Measurements from ENCODE around the gene SLC16A5. TPM values are rescaled to one million over a fixed set of nuclear protein-coding genes. Genes with fewer than 3 reads are reported as not detected.

The SLC16A5 gene
- total RNA-seq (2014; rRNA removed): 1.2 and 1.6 TPM in 2 replicates
- Bru-seq, nascent RNA: percentile 27 among the genes with signal in this experiment
- percentile 36 among the genes with signal in this experiment for BruChase-seq, experiment 1, labeled RNA remaining after a 6-hour chase
- percentile 30 among the genes with signal in this experiment for BruChase-seq, experiment 2, labeled RNA remaining after a 2-hour chase
- long read RNA-seq: 0 reads

- no peak within 1 kb of the TSS for H3K9ac ChIP-seq (ENCODE audit: low read length)
- no peak for DNase-seq
- no TSS peak for BruUV-seq (replicated peaks)
These were observed at the start of gene SLC16A5 for GRCh38 chr17:75087558-75088453. Gene SLC16A5, plus strand, starts transcription at chr17:75087954. Its CDS starts 5,683 bp downstream, at chr17:75093637.

GRCh38 chr17:75039238-75039637 is 48.5 kb upstream of the SLC16A5 start:
- H3K27me3 ChIP-seq (ENCODE audit: low read length): no peaks in the 10 kb centered on the region
- POLR2A ChIA-PET (ENCODE audit: unreplicated experiment): no interaction called here
- no peak overlapping the region for H3K4me3 ChIP-seq (ENCODE audit: low read length)
- DNase-seq (no peak), ATAC-seq (no peak)
- 0 out of 2 replicates have a peak, but pooled peaks cover 4% of the 10 kb centered on the region for H3K79me2 ChIP-seq (ENCODE audit: low read length)
- no peak for TF ChIP-seq CTCF (conservative IDR thresholded peaks at IDR 0.05; ENCODE audit: low read depth, low read length)
- no peak for TF ChIP-seq EZH2phosphoT487 (IDR thresholded peaks at IDR 0.05; ENCODE audit: borderline replicate concordance, low read length)
- TF ChIP-seq EZH2 (IDR thresholded peaks at IDR 0.05; ENCODE audit: low read length, unreplicated experiment): no peak
- BruUV-seq (replicated peaks): no TSS peak
- peaks cover 33% of the 10 kb centered on the region for H3K36me3 ChIP-seq (ENCODE audit: low read depth, low read length)
- H3K27ac ChIP-seq (ENCODE audit: low read length): no peak overlapping the region
- intact Hi-C loops (cut with micrococcal nuclease): loop anchor here (10.0 kb wide), 1 partner anchor 166 kb away; the partner anchor contains the start of gene NUP85
- CTCF ChIA-PET: no interaction called here
- no peaks in the 10 kb centered on the region for H4K20me1 ChIP-seq (ENCODE audit: low read length)
- H3K9me3 ChIP-seq (ENCODE audit: low read length): no peaks in the 10 kb centered on the region
- H3K4me2 ChIP-seq (ENCODE audit: low read length): no peak overlapping the region
- no peak overlapping the region for H2AFZ ChIP-seq (ENCODE audit: low read length)
- peaks cover 24% of the 10 kb centered on the region for H3K4me1 ChIP-seq (ENCODE audit: insufficient read depth, low read length)
- H3F3A ChIP-seq (ENCODE audit: low read length, unreplicated experiment): peaks cover 11% of the 10 kb centered on the region
- no peaks in the 10 kb centered on the region for H3K9me2 ChIP-seq (replicated peaks; ENCODE audit: low read length)
- no peak overlapping the region for H3K9ac ChIP-seq (ENCODE audit: low read length)

More at GRCh38 chr17:75087558-75088453, at the start of gene SLC16A5:
- Histone ChIP-seq H2AFZ (ENCODE audit: low read length) (no peak within 1 kb of the TSS; the same call in 1 of the 2 replicates), H3K4me1 (ENCODE audit: insufficient read depth, low read length) (peaks cover 20% of the 10 kb centered on the region), H3F3A (ENCODE audit: low read length, unreplicated experiment) (no peaks in the 10 kb centered on the region), H3K36me3 (ENCODE audit: low read depth, low read length) (no peaks in the 10 kb centered on the region), H3K4me2 (ENCODE audit: low read length) (no peak within 1 kb of the TSS; the same call in 1 of the 2 replicates), H3K27me3 (ENCODE audit: low read length) (no peaks in the 10 kb centered on the region), H4K20me1 (ENCODE audit: low read length) (no peaks in the 10 kb centered on the region), H3K79me2 (ENCODE audit: low read length) (no peaks in the 10 kb centered on the region), H3K27ac (ENCODE audit: low read length) (no peak within 1 kb of the TSS), H3K9me3 (ENCODE audit: low read length) (no peaks in the 10 kb centered on the region), H3K4me3 (ENCODE audit: low read length) (no peak within 1 kb of the TSS), H3K9me2 (replicated peaks; ENCODE audit: low read length) (no peaks in the 10 kb centered on the region)
- intact Hi-C loops (cut with micrococcal nuclease): no loop called here
- no peak for ATAC-seq
- CTCF ChIA-PET: no interaction called here
- TF ChIP-seq EZH2 (IDR thresholded peaks at IDR 0.05; ENCODE audit: low read length, unreplicated experiment) (no peak), EZH2phosphoT487 (IDR thresholded peaks at IDR 0.05; ENCODE audit: borderline replicate concordance, low read length) (no peak), CTCF (conservative IDR thresholded peaks at IDR 0.05; ENCODE audit: low read depth, low read length) (no peak)
- POLR2A ChIA-PET (ENCODE audit: unreplicated experiment): interaction anchor here (0.5 kb wide), 1 partner anchor 215 kb away, joined by 46 read pairs; no protein-coding TSS in a partner anchor
